CD4-positive, alpha-beta T cell treated with Interleukin-17A for 4 hours (primary cell): ENCODE results near the gene HPCAL1.
"Not testable (repeated sequence)": the region's sequence is repeated elsewhere in the genome, so short reads cannot be mapped to it uniquely, and the experiment has no call there.

Experiments used
- DNase-seq: peaks from one replicate; pipeline ENCODE4 v3.0.0-alpha.2; 2020; ENCODE audit warnings: mixed read lengths

The HPCAL1 gene

GRCh38 chr2:10302479-10303180 is at the start of gene HPCAL1:
HPCAL1 (plus strand) TSS chr2:10302904; CDS start chr2:10419758, 116,854 bp downstream.
- peak; percentile 88 for DNase-seq

GRCh38 chr2:10253596-10254372 is 48.9 kb upstream of the HPCAL1 start:
- DNase-seq, result no peak

- no peak for DNase-seq
These were observed 48.1 kb upstream of the HPCAL1 start for GRCh38 chr2:10254373-10255188.

- no peak for DNase-seq
These were observed 47.3 kb upstream of the HPCAL1 start for GRCh38 chr2:10255189-10256030.

- DNase-seq, result no peak
These were observed 46.6 kb upstream of the HPCAL1 start for GRCh38 chr2:10256031-10256514.

GRCh38 chr2:10256515-10257031 is 46.1 kb upstream of the HPCAL1 start:
- no peak for DNase-seq

GRCh38 chr2:10257036-10257435 is 45.7 kb upstream of the HPCAL1 start:
- DNase-seq, result no peak

- DNase-seq, result no peak
These were observed 45.1 kb upstream of the HPCAL1 start for GRCh38 chr2:10257500-10258147.

GRCh38 chr2:10258326-10258725 is 44.4 kb upstream of the HPCAL1 start:
- DNase-seq, result no peak

GRCh38 chr2:10258726-10259125 is 44.0 kb upstream of the HPCAL1 start:
- no peak for DNase-seq

- no peak for DNase-seq
These were observed 42.6 kb upstream of the HPCAL1 start for GRCh38 chr2:10260130-10260529.

GRCh38 chr2:10263526-10263925 is 39.2 kb upstream of the HPCAL1 start:
- not testable (repeated sequence) for DNase-seq

- no peak for DNase-seq
These were observed 38.0 kb upstream of the HPCAL1 start for GRCh38 chr2:10264506-10265328.

- DNase-seq, result no peak
These were observed 37.2 kb upstream of the HPCAL1 start for GRCh38 chr2:10265329-10266132.

- no peak for DNase-seq
These were observed 36.5 kb upstream of the HPCAL1 start for GRCh38 chr2:10266133-10266620.

- DNase-seq, result no peak
These were observed 35.7 kb upstream of the HPCAL1 start for GRCh38 chr2:10267036-10267435.

- DNase-seq, result no peak
These were observed 34.9 kb upstream of the HPCAL1 start for GRCh38 chr2:10267551-10268465.

GRCh38 chr2:10269291-10269690 is 33.4 kb upstream of the HPCAL1 start:
- no peak for DNase-seq
